ENCODE data around the gene ATF4.

The ATF4 gene

GRCh38 chr22:39534591-39535356 lies 14.4 kb downstream of the ATF4 start (continued):
- TF ChIP-seq, protein P1, sequence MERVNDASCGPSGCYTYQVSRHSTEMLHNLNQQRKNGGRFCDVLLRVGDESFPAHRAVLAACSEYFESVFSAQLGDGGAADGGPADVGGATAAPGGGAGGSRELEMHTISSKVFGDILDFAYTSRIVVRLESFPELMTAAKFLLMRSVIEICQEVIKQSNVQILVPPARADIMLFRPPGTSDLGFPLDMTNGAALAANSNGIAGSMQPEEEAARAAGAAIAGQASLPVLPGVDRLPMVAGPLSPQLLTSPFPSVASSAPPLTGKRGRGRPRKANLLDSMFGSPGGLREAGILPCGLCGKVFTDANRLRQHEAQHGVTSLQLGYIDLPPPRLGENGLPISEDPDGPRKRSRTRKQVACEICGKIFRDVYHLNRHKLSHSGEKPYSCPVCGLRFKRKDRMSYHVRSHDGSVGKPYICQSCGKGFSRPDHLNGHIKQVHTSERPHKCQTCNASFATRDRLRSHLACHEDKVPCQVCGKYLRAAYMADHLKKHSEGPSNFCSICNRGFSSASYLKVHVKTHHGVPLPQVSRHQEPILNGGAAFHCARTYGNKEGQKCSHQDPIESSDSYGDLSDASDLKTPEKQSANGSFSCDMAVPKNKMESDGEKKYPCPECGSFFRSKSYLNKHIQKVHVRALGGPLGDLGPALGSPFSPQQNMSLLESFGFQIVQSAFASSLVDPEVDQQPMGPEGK (tag by site-specific recombination; IDR thresholded peaks at IDR 0.05), result peak; percentile 91

DNA sequence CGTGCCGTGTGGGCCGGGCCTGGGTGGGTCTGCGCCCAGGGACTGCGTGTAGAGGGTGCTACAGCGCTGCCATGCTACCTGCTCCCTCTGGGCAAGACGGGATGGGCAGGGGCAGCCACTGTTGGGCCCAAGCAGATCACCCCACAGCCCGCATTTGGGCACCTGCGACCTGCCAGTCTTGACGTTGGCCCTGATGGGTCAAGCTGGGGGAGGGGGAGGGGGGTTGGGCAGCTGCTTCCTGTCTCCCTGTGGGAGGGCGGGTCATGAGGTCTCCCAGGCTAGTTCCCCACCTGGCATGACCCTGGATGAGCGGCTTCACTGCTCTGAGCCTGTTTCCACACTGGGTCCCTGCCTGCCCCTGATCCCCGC lies 15.0 kb downstream of the ATF4 start:
- TF ChIP-seq, protein P2, sequence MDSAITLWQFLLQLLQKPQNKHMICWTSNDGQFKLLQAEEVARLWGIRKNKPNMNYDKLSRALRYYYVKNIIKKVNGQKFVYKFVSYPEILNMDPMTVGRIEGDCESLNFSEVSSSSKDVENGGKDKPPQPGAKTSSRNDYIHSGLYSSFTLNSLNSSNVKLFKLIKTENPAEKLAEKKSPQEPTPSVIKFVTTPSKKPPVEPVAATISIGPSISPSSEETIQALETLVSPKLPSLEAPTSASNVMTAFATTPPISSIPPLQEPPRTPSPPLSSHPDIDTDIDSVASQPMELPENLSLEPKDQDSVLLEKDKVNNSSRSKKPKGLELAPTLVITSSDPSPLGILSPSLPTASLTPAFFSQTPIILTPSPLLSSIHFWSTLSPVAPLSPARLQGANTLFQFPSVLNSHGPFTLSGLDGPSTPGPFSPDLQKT (IDR thresholded peaks at IDR 0.05; ENCODE audit: borderline replicate concordance, low read depth, low read length), result no peak
- TF ChIP-seq ZNF664 (tag by site-specific recombination; IDR thresholded peaks at IDR 0.05) (no peak), ZNF624 (tag by site-specific recombination; IDR thresholded peaks at IDR 0.05) (no peak), ZNF335 (tag by site-specific recombination; conservative IDR thresholded peaks at IDR 0.05) (no peak), ZNF114 (tag by site-specific recombination; IDR thresholded peaks at IDR 0.05) (no peak), RBAK (tag by site-specific recombination; IDR thresholded peaks at IDR 0.05) (no peak), ZNF76 (tag by site-specific recombination; IDR thresholded peaks at IDR 0.05; ENCODE audit: borderline replicate concordance, low read depth) (no peak), SP7 (tag by site-specific recombination; IDR thresholded peaks at IDR 0.05) (no peak), SP3 (tag by site-specific recombination; IDR thresholded peaks at IDR 0.05) (no peak), ZFP37 (tag by site-specific recombination; IDR thresholded peaks at IDR 0.05) (no peak), ZSCAN23 (tag by site-specific recombination; IDR thresholded peaks at IDR 0.05) (no peak), ZNF501 (tag by site-specific recombination; IDR thresholded peaks at IDR 0.05) (no peak), ZNF473 (tag by site-specific recombination; IDR thresholded peaks at IDR 0.05) (no peak), ZFP69B (tag by site-specific recombination; IDR thresholded peaks at IDR 0.05) (no peak), ZNF670 (tag by site-specific recombination; IDR thresholded peaks at IDR 0.05; ENCODE audit: low read depth) (no peak), ZNF654 (tag by site-specific recombination; IDR thresholded peaks at IDR 0.05; ENCODE audit: low read depth) (no peak)
- TF ChIP-seq, protein P3, sequence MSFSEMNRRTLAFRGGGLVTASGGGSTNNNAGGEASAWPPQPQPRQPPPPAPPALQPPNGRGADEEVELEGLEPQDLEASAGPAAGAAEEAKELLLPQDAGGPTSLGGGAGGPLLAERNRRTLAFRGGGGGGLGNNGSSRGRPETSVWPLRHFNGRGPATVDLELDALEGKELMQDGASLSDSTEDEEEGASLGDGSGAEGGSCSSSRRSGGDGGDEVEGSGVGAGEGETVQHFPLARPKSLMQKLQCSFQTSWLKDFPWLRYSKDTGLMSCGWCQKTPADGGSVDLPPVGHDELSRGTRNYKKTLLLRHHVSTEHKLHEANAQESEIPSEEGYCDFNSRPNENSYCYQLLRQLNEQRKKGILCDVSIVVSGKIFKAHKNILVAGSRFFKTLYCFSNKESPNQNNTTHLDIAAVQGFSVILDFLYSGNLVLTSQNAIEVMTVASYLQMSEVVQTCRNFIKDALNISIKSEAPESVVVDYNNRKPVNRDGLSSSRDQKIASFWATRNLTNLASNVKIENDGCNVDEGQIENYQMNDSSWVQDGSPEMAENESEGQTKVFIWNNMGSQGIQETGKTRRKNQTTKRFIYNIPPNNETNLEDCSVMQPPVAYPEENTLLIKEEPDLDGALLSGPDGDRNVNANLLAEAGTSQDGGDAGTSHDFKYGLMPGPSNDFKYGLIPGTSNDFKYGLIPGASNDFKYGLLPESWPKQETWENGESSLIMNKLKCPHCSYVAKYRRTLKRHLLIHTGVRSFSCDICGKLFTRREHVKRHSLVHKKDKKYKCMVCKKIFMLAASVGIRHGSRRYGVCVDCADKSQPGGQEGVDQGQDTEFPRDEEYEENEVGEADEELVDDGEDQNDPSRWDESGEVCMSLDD (tag by site-specific recombination; IDR thresholded peaks at IDR 0.05), result no peak
- TF ChIP-seq, protein P4, sequence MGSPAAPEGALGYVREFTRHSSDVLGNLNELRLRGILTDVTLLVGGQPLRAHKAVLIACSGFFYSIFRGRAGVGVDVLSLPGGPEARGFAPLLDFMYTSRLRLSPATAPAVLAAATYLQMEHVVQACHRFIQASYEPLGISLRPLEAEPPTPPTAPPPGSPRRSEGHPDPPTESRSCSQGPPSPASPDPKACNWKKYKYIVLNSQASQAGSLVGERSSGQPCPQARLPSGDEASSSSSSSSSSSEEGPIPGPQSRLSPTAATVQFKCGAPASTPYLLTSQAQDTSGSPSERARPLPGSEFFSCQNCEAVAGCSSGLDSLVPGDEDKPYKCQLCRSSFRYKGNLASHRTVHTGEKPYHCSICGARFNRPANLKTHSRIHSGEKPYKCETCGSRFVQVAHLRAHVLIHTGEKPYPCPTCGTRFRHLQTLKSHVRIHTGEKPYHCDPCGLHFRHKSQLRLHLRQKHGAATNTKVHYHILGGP (tag by site-specific recombination; IDR thresholded peaks at IDR 0.05), result no peak
- TF ChIP-seq, protein P5, sequence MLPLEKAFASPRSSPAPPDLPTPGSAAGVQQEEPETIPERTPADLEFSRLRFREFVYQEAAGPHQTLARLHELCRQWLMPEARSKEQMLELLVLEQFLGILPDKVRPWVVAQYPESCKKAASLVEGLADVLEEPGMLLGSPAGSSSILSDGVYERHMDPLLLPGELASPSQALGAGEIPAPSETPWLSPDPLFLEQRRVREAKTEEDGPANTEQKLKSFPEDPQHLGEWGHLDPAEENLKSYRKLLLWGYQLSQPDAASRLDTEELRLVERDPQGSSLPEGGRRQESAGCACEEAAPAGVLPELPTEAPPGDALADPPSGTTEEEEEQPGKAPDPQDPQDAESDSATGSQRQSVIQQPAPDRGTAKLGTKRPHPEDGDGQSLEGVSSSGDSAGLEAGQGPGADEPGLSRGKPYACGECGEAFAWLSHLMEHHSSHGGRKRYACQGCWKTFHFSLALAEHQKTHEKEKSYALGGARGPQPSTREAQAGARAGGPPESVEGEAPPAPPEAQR (tag by site-specific recombination; IDR thresholded peaks at IDR 0.05), result no peak
- Histone ChIP-seq H3K27ac (ENCODE audit: extremely low read depth, low read depth, low read length) (no peak overlapping the region), H3K4me1 (ENCODE audit: control insufficient read depth, insufficient read depth, low read length) (peaks cover 8% of the 10 kb centered on the region), H3K9me3 (ENCODE audit: control insufficient read depth, insufficient read depth, low read depth, low read length) (no peaks in the 10 kb centered on the region), H3K4me3 (ENCODE audit: low read depth, low read length) (no peak overlapping the region), H3K36me3 (ENCODE audit: control insufficient read depth in 2 of 2, insufficient read depth in 1 of 2, low read length in 2 of 2) (peaks cover 3 to 13% of the 10 kb centered on the region in 2 experiments; a peak in 2 of 3 replicates)
- POLR2A ChIA-PET, result interaction anchor here (0.6 to 1.3 kb wide), 5 partner anchors 15 to 1892 kb away, joined by 3 to 7 read pairs (median 5); partner anchors contain the start of genes ATF4 and MIEF1
- CTCF ChIA-PET, result interaction anchor here (0.5 to 13.7 kb wide), 38 partner anchors 10 to 1116 kb away, joined by 3 to 380 read pairs (median 5); partner anchors contain the start of gene ATF4
